Esophagus squamous epithelium (tissue), 5 donors: ENCODE results near the gene KLRD1. TPM values are rescaled to one million over a fixed set of nuclear protein-coding genes. Genes with fewer than 3 reads are reported as not detected.
"Not testable (repeated sequence)": the region's sequence is repeated elsewhere in the genome, so short reads cannot be mapped to it uniquely, and the experiment has no call there.

ENCODE experiments used
- DNase-seq: peaks from one replicate; lab custom pipeline; 2025; lab: John Stamatoyannopoulos, UW
- H3K27ac ChIP-seq, 4 donors: fragments of 200-600 bp; sonication (generic); one replicate each; pipeline ENCODE4 v1.5.1; 2016 to 2019; ENCODE audit warnings: mild to moderate bottlenecking in 1 of 4
- H3K27me3 ChIP-seq, 4 donors: fragments of 200-600 bp; sonication (generic); 1 replicate in 3 of 4; 2 replicates in 1 of 4; pipeline versions ENCODE4 v1.5.1 to v1.6.0; 2017 to 2021; ENCODE audit warnings: antibody characterized with exemption in 1 of 4
- H3K36me3 ChIP-seq, 3 donors: fragments of 200-600 bp; sonication (generic); one replicate each; pipeline ENCODE4 v1.5.1; 2016 to 2019
- H3K4me1 ChIP-seq, 3 donors: fragments of 200-600 bp; sonication (generic); one replicate each; pipeline ENCODE4 v1.5.1; 2017 to 2019
- H3K4me3 ChIP-seq, 4 donors: fragments of 200-600 bp; sonication (generic); 1 replicate in 3 of 4; 2 replicates in 1 of 4; pipeline ENCODE4 v1.5.1; 2016 to 2019; ENCODE audit warnings: mild to moderate bottlenecking in 2 of 4, moderate library complexity in 1 of 4
- H3K9me3 ChIP-seq, 3 donors: fragments of 200-600 bp; sonication (generic); one replicate each; pipeline ENCODE4 v1.5.1; 2016 to 2019
- POLR2A ChIP-seq, 4 donors: fragments of 450-650 bp; IDR thresholded peaks; one replicate each; pipeline ENCODE4 v1.6.1; 2017; ENCODE audit warnings: antibody characterized with exemption in 4 of 4, mild to moderate bottlenecking in 4 of 4, moderate library complexity in 3 of 4
- WGBS, 2 donors: methylation state at CpG; one replicate each; pipeline ENCODE4 v1.1.5; 2018; 5-methylcytosine and 5-hydroxymethylcytosine counted together
- intact Hi-C: fragments of 100-400 bp; cut with DNase I; formaldehyde crosslinking; loops from one replicate; pipeline ENCODE4 v1.15.0; 2022
- total RNA-seq, 4 donors: library from RNA; depleted of rRNA; stranded (reverse); fragments of >200 nt; gene quantifications; one replicate each; pipeline ENCODE4 v1.1.0, GENCODE V29; 2016
- TF ChIP-seq, protein P1 (sequence below), 6 experiments: fragments of 450-650 bp in 4 of 6; fragments of 200-600 bp in 2 of 6; sonication (generic) in 2 of 6; IDR thresholded peaks; one replicate each; pipeline ENCODE4 v1.5.1; 2016 to 2019; ENCODE audit warnings: antibody characterized with exemption in 6 of 6, mild to moderate bottlenecking in 4 of 6, moderate library complexity in 4 of 6
- donor health status: DM: yes; HTN: yes; CAD: no.

The KLRD1 gene
- total RNA-seq, 4 donors from 2014 or later, result 0.92 to 2.3 (median 1.6) TPM

DNA sequence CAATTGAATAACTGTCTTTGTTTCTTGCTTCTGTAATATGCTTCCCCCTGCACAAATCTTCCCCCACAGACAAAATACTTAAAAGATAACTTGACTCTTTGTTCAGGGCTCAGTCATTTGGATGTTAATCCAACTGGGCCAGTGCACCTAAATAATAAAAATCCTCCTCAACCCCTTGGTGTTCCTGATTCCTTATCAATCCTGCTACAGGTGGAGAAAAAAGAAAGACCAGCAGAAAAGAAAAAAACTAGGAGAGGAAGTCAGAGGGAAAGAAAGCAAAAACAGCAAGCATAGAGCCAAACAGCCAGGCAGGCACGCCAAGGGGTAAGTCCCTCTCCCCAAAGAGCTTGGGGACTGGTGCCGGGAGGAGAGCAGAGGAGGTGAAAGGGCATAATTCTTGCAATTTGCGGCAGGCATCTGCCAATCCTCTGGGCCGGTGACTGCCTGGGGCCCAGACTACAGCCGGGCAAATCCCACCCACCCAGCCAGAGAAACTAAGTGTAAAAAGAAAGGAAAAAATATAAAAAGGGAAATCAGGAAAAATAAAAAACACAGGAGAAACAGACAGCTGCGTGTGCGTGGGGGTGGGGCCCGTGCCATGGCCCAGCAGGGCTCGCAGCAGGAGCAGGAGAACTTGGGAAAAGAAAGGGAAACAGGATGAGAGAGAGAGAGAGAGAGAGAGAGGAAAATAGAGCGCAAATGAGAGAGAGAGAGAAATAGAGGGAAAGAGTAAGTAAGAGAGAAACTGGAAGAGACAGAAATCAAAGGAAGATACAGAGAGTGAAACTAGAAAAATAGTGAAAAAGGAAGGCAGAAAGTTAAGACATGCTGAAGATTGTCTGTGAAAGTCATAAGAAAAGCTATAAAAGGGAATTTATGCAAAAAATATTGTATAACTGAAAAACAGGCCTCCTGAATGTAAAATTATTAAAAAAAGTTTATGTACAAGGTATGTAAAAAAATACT is 60.8 kb downstream of the KLRD1 start:
- TF ChIP-seq, protein P1, sequence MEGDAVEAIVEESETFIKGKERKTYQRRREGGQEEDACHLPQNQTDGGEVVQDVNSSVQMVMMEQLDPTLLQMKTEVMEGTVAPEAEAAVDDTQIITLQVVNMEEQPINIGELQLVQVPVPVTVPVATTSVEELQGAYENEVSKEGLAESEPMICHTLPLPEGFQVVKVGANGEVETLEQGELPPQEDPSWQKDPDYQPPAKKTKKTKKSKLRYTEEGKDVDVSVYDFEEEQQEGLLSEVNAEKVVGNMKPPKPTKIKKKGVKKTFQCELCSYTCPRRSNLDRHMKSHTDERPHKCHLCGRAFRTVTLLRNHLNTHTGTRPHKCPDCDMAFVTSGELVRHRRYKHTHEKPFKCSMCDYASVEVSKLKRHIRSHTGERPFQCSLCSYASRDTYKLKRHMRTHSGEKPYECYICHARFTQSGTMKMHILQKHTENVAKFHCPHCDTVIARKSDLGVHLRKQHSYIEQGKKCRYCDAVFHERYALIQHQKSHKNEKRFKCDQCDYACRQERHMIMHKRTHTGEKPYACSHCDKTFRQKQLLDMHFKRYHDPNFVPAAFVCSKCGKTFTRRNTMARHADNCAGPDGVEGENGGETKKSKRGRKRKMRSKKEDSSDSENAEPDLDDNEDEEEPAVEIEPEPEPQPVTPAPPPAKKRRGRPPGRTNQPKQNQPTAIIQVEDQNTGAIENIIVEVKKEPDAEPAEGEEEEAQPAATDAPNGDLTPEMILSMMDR (IDR thresholded peaks at IDR 0.05), result no peak
- TF ChIP-seq POLR2A (IDR thresholded peaks at IDR 0.05), result no peak
- no peaks in the 10 kb centered on the region for H3K36me3 ChIP-seq
- intact Hi-C loops, result no loop called here
- no peak for DNase-seq
- no peak overlapping the region for H3K4me3 ChIP-seq
- 85 to 89% methylated on average over 5 to 10 of the region's 10 CpGs for WGBS, 2 donors
- peaks cover 9 to 68% (median 23%) of the 10 kb centered on the region in 3 donors for H3K4me1 ChIP-seq
- H3K27me3 ChIP-seq, result no peaks in the 10 kb centered on the region
- peak overlapping the region in 1 of 4 donors; percentile 42 for H3K27ac ChIP-seq
- no peaks in the 10 kb centered on the region for H3K9me3 ChIP-seq

DNA sequence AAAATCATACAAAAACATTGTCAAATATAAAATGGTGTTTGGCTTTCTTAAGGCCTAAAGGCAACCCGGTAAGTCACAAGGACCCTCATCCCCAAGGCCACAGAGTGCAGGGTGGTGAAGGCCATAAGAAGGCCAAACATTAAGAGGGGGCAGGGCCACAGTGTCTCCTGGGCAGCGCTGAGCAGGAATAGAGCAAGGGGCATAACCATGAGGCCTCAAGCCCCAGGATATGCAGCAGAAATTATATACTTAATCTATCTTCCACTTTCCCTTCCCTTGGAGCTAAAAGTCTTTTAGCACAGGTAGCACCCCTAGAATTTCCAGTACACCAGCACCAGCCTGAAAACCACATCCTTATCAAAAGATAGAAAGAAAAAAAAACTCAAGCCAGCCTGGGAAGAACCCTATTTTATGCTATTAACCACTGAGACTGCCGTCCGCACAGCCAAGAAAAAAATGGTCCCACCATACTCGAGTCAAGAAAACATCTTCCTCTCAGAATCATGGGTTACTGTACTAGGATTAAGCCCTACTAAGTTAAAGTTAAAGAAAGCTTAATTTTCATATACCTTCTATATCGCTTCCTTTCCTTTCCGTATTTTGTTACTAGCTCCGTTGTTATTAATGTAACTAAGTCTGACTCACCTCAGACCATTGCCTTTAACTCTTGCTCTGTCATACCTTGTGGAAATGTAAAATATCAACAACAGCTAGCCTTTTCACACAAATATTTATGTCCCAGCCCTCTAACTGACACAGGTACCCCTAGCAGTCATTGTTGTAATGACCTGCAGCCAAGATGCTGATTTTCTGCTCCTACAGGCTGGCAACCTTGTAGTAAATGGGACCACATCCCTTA is 62.1 kb downstream of the KLRD1 start:
- Histone ChIP-seq H3K27me3 (no peaks in the 10 kb centered on the region), H3K4me1 (peaks cover 9 to 58% (median 19%) of the 10 kb centered on the region in 3 donors), H3K4me3 (no peak overlapping the region), H3K27ac (peak overlapping the region in 3 of 4 donors; percentile 1 to 60 (median 60)), H3K36me3 (no peaks in the 10 kb centered on the region), H3K9me3 (no peaks in the 10 kb centered on the region)
- no peak for DNase-seq
- TF ChIP-seq, protein P1 (IDR thresholded peaks at IDR 0.05), result no peak
- no peak for TF ChIP-seq POLR2A (IDR thresholded peaks at IDR 0.05)
- 75 to 80% methylated on average over 8 of the region's 8 CpGs for WGBS, 2 donors
- intact Hi-C loops, result no loop called here

DNA sequence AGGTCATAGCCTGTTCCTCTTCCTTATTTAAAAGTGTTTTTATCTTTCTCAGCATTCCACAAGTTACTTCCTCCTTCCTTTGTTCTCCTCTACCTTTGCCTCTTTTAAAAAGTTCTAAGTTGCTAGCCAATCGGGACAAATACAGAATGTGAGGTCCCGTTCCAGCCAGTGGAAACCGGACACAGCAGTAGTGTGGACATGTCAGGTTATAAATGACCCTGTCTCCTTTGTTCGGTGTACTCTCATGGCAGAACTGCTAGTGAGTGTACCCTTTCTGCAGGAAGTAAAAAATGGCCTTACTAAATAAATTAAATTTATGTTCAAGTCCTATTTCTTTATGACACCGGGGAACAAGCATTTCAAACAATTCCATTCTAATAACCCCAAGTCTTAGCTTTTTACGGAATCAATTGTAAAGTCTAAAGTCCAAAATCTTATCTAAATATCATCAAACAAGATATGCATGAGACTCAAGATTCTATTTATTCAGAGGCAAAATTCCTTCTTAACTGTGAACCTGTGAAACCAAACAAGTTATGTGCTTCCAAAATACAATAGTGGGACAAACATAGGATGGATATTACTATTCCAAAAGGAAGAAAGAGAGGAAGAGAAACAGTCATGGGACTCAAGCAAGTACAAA is 64.3 kb downstream of the KLRD1 start:
- WGBS, 2 donors, result 31 to 35% methylated on average over 6 of the region's 6 CpGs
- intact Hi-C loops, result not testable (repeated sequence)

DNA sequence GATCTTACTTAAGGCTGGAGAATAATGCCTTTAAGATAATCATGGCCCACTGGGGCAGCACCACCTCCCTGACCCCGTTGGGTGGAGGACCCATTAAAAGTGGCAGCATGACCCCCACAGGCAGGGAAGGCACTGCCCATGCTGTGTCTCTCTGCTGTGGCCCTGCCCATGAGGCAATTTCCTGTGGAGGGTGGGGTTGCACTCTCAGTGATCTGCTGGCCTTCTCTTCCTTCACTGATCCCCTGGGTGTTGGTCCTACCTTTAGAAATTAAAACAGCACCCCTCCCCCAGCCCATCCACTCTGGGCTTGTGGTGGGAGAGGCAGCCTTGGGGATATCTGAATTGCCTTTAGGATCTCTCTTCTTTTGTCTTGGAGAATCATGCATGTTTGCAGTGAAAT is 64.9 kb downstream of the KLRD1 start:
- H3K36me3 ChIP-seq, result no peaks in the 10 kb centered on the region
- WGBS, 2 donors, result 14 to 20% methylated on average over 1 of the region's 1 CpG
- peaks cover 0 to 36% (median 8%) of the 10 kb centered on the region in 3 donors for H3K4me1 ChIP-seq
- H3K27me3 ChIP-seq, result no peaks in the 10 kb centered on the region
- no peak for DNase-seq
- H3K4me3 ChIP-seq, result no peak overlapping the region
- intact Hi-C loops, result no loop called here
- peak overlapping the region; percentile 35 to 60 (median 52) for H3K27ac ChIP-seq
- TF ChIP-seq, protein P1 (IDR thresholded peaks at IDR 0.05), result no peak
- TF ChIP-seq POLR2A (IDR thresholded peaks at IDR 0.05), result no peak
- H3K9me3 ChIP-seq, result no peaks in the 10 kb centered on the region

More for the DNA sequence above, 64.3 kb downstream of the KLRD1 start:
- H3K4me1 ChIP-seq, result peaks cover 0 to 37% (median 8%) of the 10 kb centered on the region in 3 donors
- H3K9me3 ChIP-seq, H3K36me3 ChIP-seq, H3K27me3 ChIP-seq, DNase-seq, H3K4me3 ChIP-seq: not testable (repeated sequence)
- peak overlapping the region in 3 of 4 donors; percentile 43 to 60 (median 60) for H3K27ac ChIP-seq

DNA sequence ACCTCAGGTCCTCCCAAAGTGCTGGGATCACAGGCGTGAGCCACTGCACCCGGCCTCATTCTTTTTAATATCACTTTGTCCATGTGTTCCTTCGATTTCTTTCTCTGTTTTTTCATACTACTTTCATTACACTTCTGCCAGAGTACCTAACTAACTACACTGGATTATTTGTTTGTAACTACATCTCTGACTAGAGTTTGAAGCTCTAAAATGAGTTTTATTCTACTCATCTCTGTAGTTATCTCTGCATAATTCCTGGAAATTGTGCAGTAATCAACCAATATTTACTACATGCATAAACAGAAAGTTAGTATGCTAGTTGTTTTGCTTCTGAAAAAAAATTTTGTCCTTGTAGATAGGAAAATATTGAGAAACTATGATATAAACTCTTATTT is 67.0 kb downstream of the KLRD1 start:
- Histone ChIP-seq H3K4me3 (no peak overlapping the region), H3K4me1 (peaks cover 0 to 39% (median 8%) of the 10 kb centered on the region in 3 donors), H3K27me3 (no peaks in the 10 kb centered on the region), H3K9me3 (no peaks in the 10 kb centered on the region), H3K27ac (no peak overlapping the region), H3K36me3 (no peaks in the 10 kb centered on the region)
- intact Hi-C loops, result no loop called here
- no peak for DNase-seq
- 89 to 98% methylated on average over 3 of the region's 3 CpGs for WGBS, 2 donors
- TF ChIP-seq POLR2A (IDR thresholded peaks at IDR 0.05), result no peak
- TF ChIP-seq, protein P1 (IDR thresholded peaks at IDR 0.05), result no peak

DNA sequence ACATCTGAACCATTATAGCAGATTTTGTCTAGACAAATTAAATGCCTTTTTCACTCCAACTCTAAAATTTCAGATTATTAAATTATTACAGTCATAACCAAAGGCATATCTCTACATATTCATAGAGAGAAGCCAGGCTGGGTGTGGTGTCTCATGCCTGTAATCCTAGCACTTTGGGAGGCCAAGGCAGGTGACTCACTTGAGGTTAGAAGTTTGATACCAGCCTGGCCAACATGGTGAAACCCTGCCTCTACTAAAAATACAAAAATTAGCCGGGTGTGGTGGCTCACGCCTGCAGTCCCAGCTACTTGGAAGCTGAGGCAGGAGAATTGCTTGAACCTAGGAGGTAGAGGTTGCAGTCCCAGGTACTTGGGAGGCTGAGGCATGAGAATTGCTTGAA is 71.1 kb downstream of the KLRD1 start:
- H3K4me3 ChIP-seq, H3K4me1 ChIP-seq, H3K27me3 ChIP-seq, H3K36me3 ChIP-seq, intact Hi-C loops, H3K27ac ChIP-seq, DNase-seq, H3K9me3 ChIP-seq: not testable (repeated sequence)
- WGBS, 2 donors, result 30 to 64% methylated on average over 2 of the region's 2 CpGs
